ENCODE results near the gene PEG3.

DNA sequence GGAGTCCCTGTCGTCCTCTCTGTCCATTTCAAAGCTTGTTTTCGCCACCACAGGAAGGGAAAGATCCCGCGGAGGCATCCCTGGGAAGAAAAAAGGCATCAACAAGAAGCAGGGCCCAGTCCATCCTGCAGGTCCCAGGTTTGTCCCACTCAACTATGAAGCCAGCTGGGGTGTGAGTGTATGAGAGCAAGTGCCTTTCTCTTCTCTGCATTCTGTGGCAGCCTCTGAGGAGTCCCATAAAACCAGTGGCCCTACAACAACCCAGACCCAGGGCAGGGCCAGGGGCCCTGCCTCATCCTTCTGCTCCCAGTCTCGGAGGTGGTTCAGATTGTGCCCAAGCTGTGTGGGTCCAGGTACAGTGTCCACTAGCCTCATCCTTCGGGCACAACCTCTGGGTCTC lies 18.9 kb downstream of the PEG3 start:
- TF ChIP-seq, protein P1, sequence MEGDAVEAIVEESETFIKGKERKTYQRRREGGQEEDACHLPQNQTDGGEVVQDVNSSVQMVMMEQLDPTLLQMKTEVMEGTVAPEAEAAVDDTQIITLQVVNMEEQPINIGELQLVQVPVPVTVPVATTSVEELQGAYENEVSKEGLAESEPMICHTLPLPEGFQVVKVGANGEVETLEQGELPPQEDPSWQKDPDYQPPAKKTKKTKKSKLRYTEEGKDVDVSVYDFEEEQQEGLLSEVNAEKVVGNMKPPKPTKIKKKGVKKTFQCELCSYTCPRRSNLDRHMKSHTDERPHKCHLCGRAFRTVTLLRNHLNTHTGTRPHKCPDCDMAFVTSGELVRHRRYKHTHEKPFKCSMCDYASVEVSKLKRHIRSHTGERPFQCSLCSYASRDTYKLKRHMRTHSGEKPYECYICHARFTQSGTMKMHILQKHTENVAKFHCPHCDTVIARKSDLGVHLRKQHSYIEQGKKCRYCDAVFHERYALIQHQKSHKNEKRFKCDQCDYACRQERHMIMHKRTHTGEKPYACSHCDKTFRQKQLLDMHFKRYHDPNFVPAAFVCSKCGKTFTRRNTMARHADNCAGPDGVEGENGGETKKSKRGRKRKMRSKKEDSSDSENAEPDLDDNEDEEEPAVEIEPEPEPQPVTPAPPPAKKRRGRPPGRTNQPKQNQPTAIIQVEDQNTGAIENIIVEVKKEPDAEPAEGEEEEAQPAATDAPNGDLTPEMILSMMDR (IDR thresholded peaks at IDR 0.05), result no peak
- TF ChIP-seq POLR2A (IDR thresholded peaks at IDR 0.05), result no peak

Data from testis (tissue), 2 donors.